K562 (cell line): ENCODE measurements around the gene NEDD4L.

ENCODE experiments used
- FOXA1 ChIP-seq: fragments of 450-650 bp; IDR thresholded peaks from 2 replicates; pipeline ENCODE4 v1.6.1; 2016; ENCODE audit warnings: mild to moderate bottlenecking, borderline replicate concordance
- FOXM1 ChIP-seq, 2 experiments: fragments of 450-650 bp in 1 of 2; sonication (generic) in 1 of 2; formaldehyde crosslinking in 1 of 2; IDR thresholded peaks; 2 replicates each; pipeline versions ENCODE4 v1.6.1 to v1.9.0; 2017 to 2022; ENCODE audit warnings: low read depth in 2 of 2, mild to moderate bottlenecking in 2 of 2, missing genetic modification reagents in 1 of 2, moderate library complexity in 1 of 2
- SUPT5H ChIP-seq: fragments of 450-650 bp; IDR thresholded peaks from 2 replicates; pipeline ENCODE4 v1.6.1; 2016

GRCh38 chr18:58401191-58401590 lies 357.2 kb downstream of the NEDD4L start:
- TF ChIP-seq FOXM1 (IDR thresholded peaks at IDR 0.05; ENCODE audit: low read depth) (no peak), FOXM1 (CRISPR knock-in tag; IDR thresholded peaks at IDR 0.05; ENCODE audit: low read depth) (no peak), SUPT5H (no peak), FOXA1 (no peak)
